Measurements from ENCODE around the gene DVL1. TPM values are rescaled to one million over a fixed set of nuclear protein-coding genes. Genes with fewer than 3 reads are reported as not detected.
A peak's percentile ranks its signal among the peaks of the same experiment; 100 is the strongest.

DVL1 gene
- total and polyA plus RNA-seq, 2 of the 13 experiments (the other 11 are each of a cell fraction or from before 2014, with no cell fraction given), result 30.8 to 60.4 TPM

- TF ChIP-seq PBX3 (CRISPR knock-in tag; IDR thresholded peaks at IDR 0.05; ENCODE audit: borderline replicate concordance), result no peak
- no peak for TF ChIP-seq PHB2 (IDR thresholded peaks at IDR 0.05; ENCODE audit: partially characterized antibody)
- TF ChIP-seq KAT2B (IDR thresholded peaks at IDR 0.05; ENCODE audit: borderline replicate concordance, low read depth, low read length), result no peak
- TF ChIP-seq ZSCAN20 (CRISPR knock-in tag; IDR thresholded peaks at IDR 0.05; ENCODE audit: borderline replicate concordance), result no peak
- TF ChIP-seq YY1 (IDR thresholded peaks at IDR 0.05; ENCODE audit: insufficient read depth, insufficient replicate concordance, low read depth, low read length), result peak; percentile 4
- TF ChIP-seq CENPBD1 (CRISPR knock-in tag; IDR thresholded peaks at IDR 0.05; ENCODE audit: borderline replicate concordance, low read depth), result no peak
- no peak for TF ChIP-seq TRAFD1 (CRISPR knock-in tag; IDR thresholded peaks at IDR 0.05; ENCODE audit: borderline replicate concordance)
- no peak for TF ChIP-seq HNF1A (IDR thresholded peaks at IDR 0.05; ENCODE audit: low read depth)
- peak; percentile 33; the same call in 1 of the 2 replicates for TF ChIP-seq HNF1A (CRISPR knock-in tag; IDR thresholded peaks at IDR 0.05; ENCODE audit: borderline replicate concordance)
- peak; percentile 46; the same call in 1 of the 3 replicates for TF ChIP-seq MXI1 (IDR thresholded peaks at IDR 0.05; ENCODE audit: borderline replicate concordance, low read depth, low read length)
- TF ChIP-seq ZNF691 (CRISPR knock-in tag; IDR thresholded peaks at IDR 0.05; ENCODE audit: borderline replicate concordance, low read depth), result 0 out of 2 replicates have a peak, but pooled peaks have one; percentile 28
- no peak for TF ChIP-seq PITX1 (CRISPR knock-in tag; IDR thresholded peaks at IDR 0.05)
- TF ChIP-seq ZNF615 (CRISPR knock-in tag; IDR thresholded peaks at IDR 0.05; ENCODE audit: borderline replicate concordance), result no peak
- no peak for TF ChIP-seq ZNF672 (CRISPR knock-in tag; IDR thresholded peaks at IDR 0.05)
- no peak for TF ChIP-seq NFE2 (CRISPR knock-in tag; IDR thresholded peaks at IDR 0.05)
- no peak for TF ChIP-seq ZNF775 (CRISPR knock-in tag; IDR thresholded peaks at IDR 0.05; ENCODE audit: borderline replicate concordance)
- TF ChIP-seq U2AF2 (IDR thresholded peaks at IDR 0.05; ENCODE audit: low read depth, low read length), result no peak
- no peak for TF ChIP-seq ZNF362 (CRISPR knock-in tag; IDR thresholded peaks at IDR 0.05; ENCODE audit: borderline replicate concordance)
These were observed 9.4 kb upstream of the DVL1 start, which contains the start of gene MXRA8 (continued) for GRCh38 chr1:1358433-1359271.

Measured in HepG2 (cell line).